Aorta (tissue), 5 donors: ENCODE data around the gene LRIG1. TPM values are rescaled to one million over a fixed set of nuclear protein-coding genes. Genes with fewer than 3 reads are reported as not detected.
A peak's percentile ranks its signal among the peaks of the same experiment; 100 is the strongest.

Source experiments
- ATAC-seq: fragments of 200-7000 bp; cut with Tn5 transposase; one replicate; pipeline ENCODE4 v1.9.1; 2022; ENCODE audit warnings: moderate library complexity; ENCODE audit not compliant: low FRiP score
- DNase-seq, 2 donors: peaks; one replicate each; pipeline ENCODE4 v3.0.0-alpha.2; 2020
- H3K27ac ChIP-seq, 2 donors: one replicate each; pipeline ENCODE4 v1.5.1; 2013; ENCODE audit warnings: low read length in 2 of 2, mild to moderate bottlenecking in 2 of 2, moderate library complexity in 2 of 2, control low read depth in 1 of 2, inconsistent platforms in 1 of 2, low read depth in 1 of 2
- H3K27me3 ChIP-seq, 2 donors: one replicate each; pipeline ENCODE4 v1.6.1; 2013; ENCODE audit warnings: control low read depth in 1 of 2, low read length in 1 of 2, mild to moderate bottlenecking in 1 of 2, moderate library complexity in 1 of 2; ENCODE audit not compliant: insufficient read depth in 2 of 2, control insufficient read depth in 1 of 2
- H3K36me3 ChIP-seq, 2 donors: one replicate each; pipeline ENCODE4 v1.6.1; 2013; ENCODE audit warnings: control low read depth in 1 of 2, low read length in 1 of 2, mild to moderate bottlenecking in 1 of 2; ENCODE audit not compliant: insufficient read depth in 2 of 2, control insufficient read depth in 1 of 2
- H3K4me1 ChIP-seq, 2 donors: one replicate each; pipeline ENCODE4 v1.6.1; 2013; ENCODE audit warnings: low read length in 2 of 2, control low read depth in 1 of 2, mild to moderate bottlenecking in 1 of 2, moderate library complexity in 1 of 2; ENCODE audit not compliant: insufficient read depth in 2 of 2, control insufficient read depth in 1 of 2
- H3K4me3 ChIP-seq, 2 donors: one replicate each; pipeline ENCODE4 v1.5.1; 2013; ENCODE audit warnings: low read length in 2 of 2, control low read depth in 1 of 2, mild to moderate bottlenecking in 1 of 2
- H3K9me3 ChIP-seq: one replicate; pipeline ENCODE4 v1.6.1; 2013; ENCODE audit warnings: mild to moderate bottlenecking, low read length; ENCODE audit not compliant: control insufficient read depth
- WGBS, 2 donors: extraction: QIAGEN DNeasy Blood & Tissue Kit; methylation state at CpG; one replicate each; pipeline ENCODE4 v1.1.7; 2013; 5-methylcytosine and 5-hydroxymethylcytosine counted together
- intact Hi-C, 2 donors: fragments of 100-400 bp; cut with DNase I; formaldehyde crosslinking; loops; one replicate each; pipeline versions ENCODE4 v1.14.2 to v1.15.0; 2022
- polyA plus RNA-seq, 2 donors: library from polyadenylated mRNA; stranded (reverse); fragments of 200-250 nt; gene quantifications; one replicate each; pipeline ENCODE4 v1.2.3, GENCODE V29; 2013
- total RNA-seq, 2 donors: library from RNA; stranded (reverse); fragmentation: NEBNext Ultra II Directional; extraction: Animal tissue kit (Norgen Biotek cat#: 25700); gene quantifications; one replicate each; pipeline ENCODE4 v1.2.1, GENCODE V29; 2021
- donor health status: healthy with polysubstance abuse.
- donor health status: Bipolar disorder and iron deficiency.
- donor health status: DM: no; HTN: no; CAD: no.
- donor health status: DM: no; HTN: no; CAD: no.
- donor health status: DM: yes; HTN: yes; CAD: no.

LRIG1 gene
- total and polyA plus RNA-seq, 4 donors: 15.0 to 115 (median 68.9) TPM

DNA sequence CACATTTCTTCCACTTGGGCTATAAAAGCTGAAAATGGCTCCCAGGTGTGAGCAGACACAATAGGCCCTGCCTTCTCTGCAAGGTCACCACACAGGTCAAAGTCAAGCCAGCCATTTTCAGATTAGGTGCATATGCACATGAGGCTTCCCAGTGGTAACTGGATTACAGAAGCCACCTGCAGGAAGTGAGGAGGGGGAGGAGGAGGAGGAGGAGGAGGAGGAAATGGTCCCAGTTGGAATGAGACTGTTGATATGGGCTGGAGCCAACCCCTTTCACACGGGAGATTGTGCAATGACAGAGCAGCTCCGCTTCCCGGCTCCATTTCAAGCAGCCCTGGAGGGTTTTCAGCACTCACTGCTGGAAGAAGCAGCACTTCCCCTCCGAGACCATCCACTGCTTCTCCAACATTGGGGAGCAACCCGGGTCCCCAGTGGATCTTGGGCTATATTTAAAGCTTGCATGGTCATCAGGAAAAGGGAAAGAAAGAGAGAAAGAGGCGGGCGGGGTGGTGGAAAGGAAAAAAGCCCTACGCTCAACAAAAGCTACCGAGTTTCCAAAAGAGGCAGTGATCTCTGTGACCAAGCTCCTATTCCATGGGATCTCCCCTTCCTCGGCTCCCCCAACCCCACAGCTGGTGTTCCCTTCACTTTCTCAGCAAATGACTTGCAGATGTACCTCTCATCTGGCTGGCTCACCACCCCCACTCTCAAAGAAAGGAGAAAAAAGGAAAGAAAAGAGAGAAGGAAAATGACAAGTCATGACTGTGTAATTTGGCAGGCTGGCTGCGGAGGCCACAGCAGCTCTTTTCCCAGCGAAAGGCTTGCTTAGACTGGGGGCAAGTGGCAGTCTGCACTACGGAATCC is 58.3 kb downstream of the LRIG1 start:
- peak in 1 of 2 donors; percentile 70 for DNase-seq
- WGBS, 2 donors: 6 to 7% methylated on average over 13 of the region's 13 CpGs

GRCh38 chr3:66441692-66442091 is 59.1 kb downstream of the LRIG1 start:
- no peaks in the 10 kb centered on the region for H3K9me3 ChIP-seq
- 91 to 92% methylated on average over 6 of the region's 6 CpGs for WGBS, 2 donors

More for the DNA sequence above, 58.3 kb downstream of the LRIG1 start:
- Histone ChIP-seq H3K27me3 (no peaks in the 10 kb centered on the region), H3K27ac (peak overlapping the region; percentile 66 to 73), H3K36me3 (no peaks in the 10 kb centered on the region), H3K4me1 (peaks cover 7% of the 10 kb centered on the region in 2 donors), H3K9me3 (no peaks in the 10 kb centered on the region), H3K4me3 (no peak overlapping the region)
- intact Hi-C loops: loop anchor here in 1 of 2 donors (5.0 to 10.0 kb wide), 2 partner anchors 35 to 52 kb away; no protein-coding TSS in a partner anchor
- peak; percentile 82 for ATAC-seq

DNA sequence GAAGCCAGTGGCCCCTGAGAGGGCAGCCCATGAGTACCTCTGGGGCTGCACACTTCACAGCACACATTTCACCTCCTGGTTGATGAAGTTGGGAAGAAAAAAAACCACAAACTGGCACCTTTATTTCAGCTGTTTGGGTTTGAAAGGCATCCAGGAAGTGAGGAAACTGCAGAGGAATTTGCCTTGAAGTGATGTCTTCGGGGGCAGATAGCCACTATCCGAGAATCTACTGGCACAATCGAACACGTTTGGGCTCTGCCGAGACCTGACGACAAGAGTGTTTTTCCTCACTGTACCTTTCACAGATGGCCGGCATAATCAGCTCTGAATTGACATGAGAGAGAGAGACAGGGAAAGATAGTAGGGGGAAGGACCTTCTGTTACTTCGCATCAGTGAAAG is 59.7 kb downstream of the LRIG1 start:
- Histone ChIP-seq H3K27me3 (no peaks in the 10 kb centered on the region), H3K4me3 (no peak overlapping the region), H3K27ac (peak overlapping the region in 1 of 2 donors; percentile 19), H3K36me3 (no peaks in the 10 kb centered on the region), H3K4me1 (peaks cover 5 to 7% of the 10 kb centered on the region in 2 donors), H3K9me3 (no peaks in the 10 kb centered on the region)
- WGBS, 2 donors: 5% methylated on average over 8 of the region's 8 CpGs
- DNase-seq (no peak), ATAC-seq (no peak)
- intact Hi-C loops: loop anchor here in 1 of 2 donors (5.0 to 10.0 kb wide), 2 partner anchors 34 to 54 kb away; no protein-coding TSS in a partner anchor

More at GRCh38 chr3:66441692-66442091, 59.1 kb downstream of the LRIG1 start:
- Histone ChIP-seq H3K36me3 (no peaks in the 10 kb centered on the region), H3K27ac (peak overlapping the region in 1 of 2 donors; percentile 19), H3K4me3 (no peak overlapping the region), H3K27me3 (no peaks in the 10 kb centered on the region), H3K4me1 (peaks cover 5 to 7% of the 10 kb centered on the region in 2 donors)
- DNase-seq (no peak), ATAC-seq (no peak)
- intact Hi-C loops: loop anchor here in 1 of 2 donors (5.0 to 10.0 kb wide), 2 partner anchors 34 to 53 kb away; no protein-coding TSS in a partner anchor

DNA sequence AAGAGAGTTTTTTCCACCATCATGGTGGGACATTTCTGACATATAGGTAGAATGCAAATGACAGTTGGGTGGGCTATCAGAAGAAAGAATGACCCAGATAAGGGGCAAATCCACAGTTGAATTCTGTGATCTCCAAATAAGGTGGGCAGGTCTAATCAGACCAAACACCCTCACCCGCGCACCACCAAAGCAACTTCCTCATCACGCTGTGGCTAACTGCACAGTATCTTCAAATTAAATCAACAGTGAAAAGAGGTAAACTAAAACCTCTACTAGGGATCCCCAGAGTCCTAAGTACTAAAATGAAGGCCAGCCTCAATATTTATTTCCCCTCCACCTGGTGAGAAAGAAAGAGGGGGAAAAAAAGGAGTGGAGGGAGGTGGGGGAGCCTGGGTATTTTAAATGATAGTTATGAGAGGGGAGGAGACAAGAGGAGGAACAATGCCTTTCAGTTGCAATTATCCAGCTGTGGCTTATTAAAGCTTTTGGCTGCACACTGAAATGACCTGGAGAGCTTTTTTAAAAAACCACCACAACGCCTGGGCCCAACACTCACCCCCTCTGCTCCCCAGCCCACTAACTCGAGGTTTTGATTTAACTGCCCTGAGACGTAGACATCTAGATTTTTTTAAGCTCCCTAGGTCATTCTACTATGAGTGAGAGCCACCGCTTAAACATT is 61.0 kb downstream of the LRIG1 start:
- H3K9me3 ChIP-seq: no peaks in the 10 kb centered on the region
- no peaks in the 10 kb centered on the region for H3K27me3 ChIP-seq
- no peak overlapping the region for H3K27ac ChIP-seq
- DNase-seq: no peak
- no peak overlapping the region for H3K4me3 ChIP-seq
- WGBS, 2 donors: 72 to 74% methylated on average over 7 of the region's 7 CpGs
- no peak for ATAC-seq
- peaks cover 5 to 7% of the 10 kb centered on the region in 2 donors for H3K4me1 ChIP-seq
- intact Hi-C loops: loop anchor here in 1 of 2 donors (5.0 to 10.0 kb wide), 2 partner anchors 33 to 55 kb away; no protein-coding TSS in a partner anchor
- no peaks in the 10 kb centered on the region for H3K36me3 ChIP-seq

DNA sequence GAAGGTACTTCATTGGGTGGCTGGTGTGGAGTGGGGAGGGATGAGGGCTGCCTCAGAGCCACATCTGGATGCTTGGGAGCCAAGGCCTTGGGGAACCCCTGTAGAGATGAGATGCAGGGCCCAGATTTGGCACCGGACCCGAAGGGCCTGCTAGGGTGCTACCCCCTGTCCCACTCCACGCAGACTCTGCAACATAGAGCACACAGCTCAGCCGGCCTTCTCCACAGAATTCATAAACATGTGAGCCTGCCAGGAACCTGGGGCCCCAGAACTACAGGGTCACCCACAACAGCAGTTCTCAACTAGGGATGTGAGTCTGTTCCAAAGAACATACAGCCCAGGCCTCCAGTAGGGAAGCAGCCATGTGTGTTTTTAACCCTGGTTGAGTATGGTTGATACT is 62.8 kb downstream of the LRIG1 start:
- Histone ChIP-seq H3K4me3 (no peak overlapping the region), H3K9me3 (no peaks in the 10 kb centered on the region), H3K27me3 (no peaks in the 10 kb centered on the region), H3K36me3 (no peaks in the 10 kb centered on the region), H3K4me1 (peaks cover 3 to 7% of the 10 kb centered on the region in 2 donors), H3K27ac (no peak overlapping the region)
- no peak for DNase-seq
- intact Hi-C loops: no loop called here
- no peak for ATAC-seq
- WGBS, 2 donors: 69 to 70% methylated on average over 4 of the region's 4 CpGs

DNA sequence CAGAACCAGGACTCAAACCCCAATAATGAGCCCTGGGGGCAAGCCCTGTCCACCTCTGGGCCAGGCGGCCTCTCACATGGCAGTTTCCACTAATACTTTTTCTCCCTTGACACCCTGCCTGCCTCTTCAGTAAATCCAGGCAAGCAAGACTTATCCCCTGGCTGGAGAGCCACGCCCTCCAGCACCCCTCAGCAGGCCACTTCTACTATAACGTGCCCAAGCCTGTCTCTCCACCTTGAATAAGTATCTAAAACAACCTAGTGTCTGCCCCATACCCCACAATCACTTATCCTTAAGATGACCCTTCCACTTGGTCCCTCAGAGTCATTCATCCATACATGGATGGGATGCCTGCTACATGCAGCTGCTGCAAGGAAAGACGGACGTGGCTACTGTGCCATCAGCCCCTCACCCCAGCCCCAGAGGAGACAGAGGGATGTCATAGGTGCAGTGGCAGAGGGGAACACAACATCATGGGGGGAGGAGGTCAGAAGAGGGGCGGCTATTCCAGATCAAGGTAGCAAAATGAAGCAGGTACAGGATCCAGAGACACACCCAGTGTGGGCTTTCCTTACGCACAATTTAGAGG is 63.4 kb downstream of the LRIG1 start:
- H3K9me3 ChIP-seq: no peaks in the 10 kb centered on the region
- H3K4me3 ChIP-seq: no peak overlapping the region
- no peaks in the 10 kb centered on the region for H3K27me3 ChIP-seq
- ATAC-seq: no peak
- no peaks in the 10 kb centered on the region for H3K36me3 ChIP-seq
- peaks cover 3 to 7% of the 10 kb centered on the region in 2 donors for H3K4me1 ChIP-seq
- 86 to 92% methylated on average over 7 of the region's 7 CpGs for whole genome bisulfite sequencing, 2 donors
- DNase-seq: no peak
- H3K27ac ChIP-seq: no peak overlapping the region
- intact Hi-C loops: no loop called here

DNA sequence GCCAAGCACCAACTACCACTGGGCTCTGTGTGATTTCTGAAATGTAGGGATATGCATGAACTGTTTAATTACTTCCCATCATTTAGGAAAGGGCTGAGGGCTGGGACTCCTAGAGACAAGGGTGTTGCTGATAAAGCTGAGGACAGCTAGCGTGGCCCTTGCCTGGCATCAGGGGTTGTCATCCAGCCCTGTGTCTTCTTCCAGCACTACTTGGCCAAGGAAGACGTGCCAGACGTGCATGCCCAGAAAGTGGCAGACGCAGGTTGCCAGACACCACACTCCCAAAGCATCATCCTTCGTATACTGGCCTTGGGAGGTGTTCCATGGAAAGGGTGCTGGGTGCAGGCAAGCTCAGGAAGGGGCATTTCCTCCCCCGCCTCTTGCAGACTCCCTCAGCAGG is 64.8 kb downstream of the LRIG1 start:
- DNase-seq: no peak
- H3K27ac ChIP-seq: no peak overlapping the region
- H3K4me1 ChIP-seq: peaks cover 2 to 3% of the 10 kb centered on the region in 2 donors
- H3K27me3 ChIP-seq: no peaks in the 10 kb centered on the region
- no peak for ATAC-seq
- no peak overlapping the region for H3K4me3 ChIP-seq
- no peaks in the 10 kb centered on the region for H3K36me3 ChIP-seq
- intact Hi-C loops: no loop called here
- WGBS, 2 donors: 23 to 41% methylated on average over 6 of the region's 6 CpGs
- no peaks in the 10 kb centered on the region for H3K9me3 ChIP-seq

DNA sequence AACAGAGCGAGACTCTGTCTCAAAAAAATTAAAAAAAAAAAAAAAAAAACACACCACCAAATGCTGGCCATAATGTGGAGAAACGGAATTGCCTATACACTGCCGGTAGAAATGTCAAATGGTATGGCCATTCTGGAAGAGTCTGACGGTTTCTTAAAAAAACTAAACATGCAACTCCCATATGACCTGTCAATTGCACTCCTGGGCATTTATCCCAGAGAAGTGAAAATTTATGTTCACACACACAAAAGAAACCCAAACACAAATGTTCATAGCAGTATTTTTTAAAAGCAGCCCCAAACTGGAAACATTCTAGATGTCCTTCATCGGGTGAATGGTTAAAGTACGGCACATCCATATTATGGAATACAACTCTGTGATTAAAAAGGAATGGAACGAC is 66.1 kb downstream of the LRIG1 start:
- Histone ChIP-seq H3K27ac (no peak overlapping the region), H3K36me3 (no peaks in the 10 kb centered on the region), H3K4me1 (peaks cover 0 to under 1% of the 10 kb centered on the region in 2 donors), H3K27me3 (no peaks in the 10 kb centered on the region), H3K4me3 (no peak overlapping the region), H3K9me3 (no peaks in the 10 kb centered on the region)
- 53 to 61% methylated on average over 7 of the region's 7 CpGs for WGBS, 2 donors
- intact Hi-C loops: no loop called here
- DNase-seq: no peak
- ATAC-seq: no peak
